ENCODE data around the gene HCN3.

The HCN3 gene

DNA sequence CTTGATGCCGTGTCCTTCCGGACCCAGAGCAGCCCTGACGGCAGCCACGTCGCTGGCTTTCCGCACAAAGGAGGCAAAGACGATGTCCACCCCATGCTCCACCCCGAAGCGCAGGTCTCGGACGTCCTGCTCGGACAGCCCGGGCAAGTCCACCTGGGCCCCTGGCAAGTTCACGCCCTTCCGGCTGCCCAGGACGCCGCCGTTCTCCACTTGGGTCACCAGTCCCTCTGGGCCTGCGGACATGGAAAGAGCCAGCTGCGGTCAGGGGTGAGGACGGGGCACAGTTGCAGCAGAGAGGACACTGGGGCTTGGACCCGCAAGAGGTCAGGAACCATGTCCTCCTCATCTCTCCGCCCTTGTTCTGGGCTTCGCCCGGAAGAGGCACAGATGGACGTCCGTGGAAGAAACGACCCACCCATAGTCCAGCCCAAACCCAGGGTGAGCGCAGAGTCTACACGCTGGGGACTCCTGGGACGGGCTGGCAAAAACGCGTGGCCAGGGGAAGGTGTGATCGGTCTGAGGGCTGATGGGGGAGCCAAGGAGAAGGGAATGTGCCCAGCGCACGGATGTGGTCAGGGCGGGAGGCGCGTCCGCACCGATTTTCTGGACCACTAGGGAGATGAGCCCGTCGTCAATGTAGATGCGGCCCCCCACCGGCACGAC, 17.4 kb downstream of the HCN3 start:
- no peaks in the 10 kb centered on the region for H3K36me3 Mint-ChIP-seq (ENCODE audit: low read depth)
- DNase-seq: no peak
- H3K9me3 Mint-ChIP-seq: peaks cover 4% of the 10 kb centered on the region
- H3K27me3 Mint-ChIP-seq (ENCODE audit: low read depth, poor library complexity): peaks cover 72% of the 10 kb centered on the region
- H3K4me3 Mint-ChIP-seq: no peak overlapping the region
- peaks cover 21% of the 10 kb centered on the region for H3K4me1 Mint-ChIP-seq
- H3K27ac Mint-ChIP-seq: no peak overlapping the region
- TF ChIP-seq, protein P1, sequence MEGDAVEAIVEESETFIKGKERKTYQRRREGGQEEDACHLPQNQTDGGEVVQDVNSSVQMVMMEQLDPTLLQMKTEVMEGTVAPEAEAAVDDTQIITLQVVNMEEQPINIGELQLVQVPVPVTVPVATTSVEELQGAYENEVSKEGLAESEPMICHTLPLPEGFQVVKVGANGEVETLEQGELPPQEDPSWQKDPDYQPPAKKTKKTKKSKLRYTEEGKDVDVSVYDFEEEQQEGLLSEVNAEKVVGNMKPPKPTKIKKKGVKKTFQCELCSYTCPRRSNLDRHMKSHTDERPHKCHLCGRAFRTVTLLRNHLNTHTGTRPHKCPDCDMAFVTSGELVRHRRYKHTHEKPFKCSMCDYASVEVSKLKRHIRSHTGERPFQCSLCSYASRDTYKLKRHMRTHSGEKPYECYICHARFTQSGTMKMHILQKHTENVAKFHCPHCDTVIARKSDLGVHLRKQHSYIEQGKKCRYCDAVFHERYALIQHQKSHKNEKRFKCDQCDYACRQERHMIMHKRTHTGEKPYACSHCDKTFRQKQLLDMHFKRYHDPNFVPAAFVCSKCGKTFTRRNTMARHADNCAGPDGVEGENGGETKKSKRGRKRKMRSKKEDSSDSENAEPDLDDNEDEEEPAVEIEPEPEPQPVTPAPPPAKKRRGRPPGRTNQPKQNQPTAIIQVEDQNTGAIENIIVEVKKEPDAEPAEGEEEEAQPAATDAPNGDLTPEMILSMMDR (IDR thresholded peaks at IDR 0.05): no peak

DNA sequence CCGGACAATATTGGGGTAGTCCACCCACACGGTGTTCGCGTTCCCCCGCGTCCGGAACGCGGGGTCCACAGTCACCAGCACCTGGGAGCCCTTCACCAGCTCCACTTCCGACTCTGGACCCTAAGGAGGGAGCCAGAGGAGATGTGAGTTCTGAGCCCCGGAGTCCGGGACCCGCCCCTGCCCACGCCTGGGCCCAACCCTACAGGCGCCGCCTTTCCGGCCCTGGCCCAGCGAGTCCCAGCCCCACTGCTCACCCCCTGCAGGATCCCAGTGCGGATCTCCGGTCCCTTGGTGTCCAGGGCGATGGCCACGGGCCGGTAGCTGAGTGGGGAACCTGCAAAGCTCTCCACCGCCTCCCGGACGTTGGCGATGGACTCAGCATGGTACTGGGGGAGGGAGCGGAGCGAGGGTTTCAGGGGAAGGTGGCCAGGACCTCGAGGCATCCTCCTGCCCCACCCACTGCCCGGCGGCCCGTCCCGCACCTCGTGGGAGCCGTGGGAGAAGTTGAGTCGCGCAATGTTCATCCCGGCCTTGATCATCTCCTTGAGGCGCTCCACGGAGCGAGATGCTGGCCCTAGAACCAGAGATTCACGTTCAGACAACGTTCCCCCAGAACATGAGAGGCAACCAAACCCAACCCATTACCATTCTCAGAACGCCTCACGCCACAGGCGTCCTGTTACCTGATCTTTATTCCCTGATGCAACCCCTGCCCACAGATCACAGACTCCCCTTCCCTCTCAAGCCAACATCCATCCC, 18.1 kb downstream of the HCN3 start:
- Mint-ChIP-seq H3K27ac (no peak overlapping the region), H3K27me3 (ENCODE audit: low read depth, poor library complexity) (peaks cover 72% of the 10 kb centered on the region), H3K36me3 (ENCODE audit: low read depth) (no peaks in the 10 kb centered on the region), H3K9me3 (peaks cover 4% of the 10 kb centered on the region), H3K4me3 (no peak overlapping the region), H3K4me1 (peaks cover 21% of the 10 kb centered on the region)
- no peak for DNase-seq
- TF ChIP-seq, protein P1 (IDR thresholded peaks at IDR 0.05): no peak

DNA sequence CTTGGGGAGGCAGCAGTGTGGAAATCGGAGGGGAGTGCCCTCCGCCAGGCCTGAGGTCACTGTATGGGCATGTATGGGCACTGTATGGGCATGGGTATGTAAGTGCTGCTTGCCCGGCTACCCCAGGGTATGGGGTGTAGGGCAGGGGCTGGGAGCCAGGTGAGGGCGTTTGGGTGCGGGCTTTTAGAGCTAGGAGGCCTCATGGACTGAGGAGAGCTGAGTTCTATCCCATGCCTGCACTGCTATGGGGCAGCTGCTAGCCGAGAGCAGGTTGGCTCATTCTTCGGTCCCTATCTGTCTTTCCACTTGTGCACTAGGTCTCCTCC, 18.6 kb downstream of the HCN3 start:
- Mint-ChIP-seq H3K4me3 (no peak overlapping the region), H3K4me1 (peaks cover 21% of the 10 kb centered on the region), H3K9me3 (peaks cover 4% of the 10 kb centered on the region), H3K27ac (no peak overlapping the region), H3K27me3 (ENCODE audit: low read depth, poor library complexity) (peaks cover 72% of the 10 kb centered on the region), H3K36me3 (ENCODE audit: low read depth) (no peaks in the 10 kb centered on the region)
- TF ChIP-seq, protein P1 (IDR thresholded peaks at IDR 0.05): no peak
- DNase-seq: no peak

DNA sequence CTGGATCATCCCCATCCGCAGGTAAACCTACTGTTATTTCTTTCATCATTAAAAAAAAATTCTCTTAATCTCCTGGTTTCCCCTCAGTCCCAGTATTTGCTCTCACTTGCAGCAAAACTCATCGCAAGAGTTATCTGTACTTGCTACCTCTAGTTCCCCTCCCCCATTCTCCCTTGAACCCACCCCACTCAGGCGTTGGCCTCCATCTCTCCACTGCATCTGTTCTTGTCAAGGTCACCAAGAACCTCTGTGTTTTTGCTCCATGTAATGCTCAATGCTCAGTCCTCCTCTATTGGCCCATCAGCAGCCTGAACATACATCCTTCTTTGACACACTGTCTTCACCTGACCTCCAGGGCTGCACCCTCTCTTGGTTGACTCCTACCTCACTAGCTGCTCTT, 19.4 kb downstream of the HCN3 start:
- Mint-ChIP-seq H3K4me3 (no peak overlapping the region), H3K36me3 (ENCODE audit: low read depth) (no peaks in the 10 kb centered on the region), H3K9me3 (peaks cover 4% of the 10 kb centered on the region), H3K4me1 (peaks cover 21% of the 10 kb centered on the region), H3K27me3 (ENCODE audit: low read depth, poor library complexity) (peaks cover 68% of the 10 kb centered on the region), H3K27ac (no peak overlapping the region)
- DNase-seq: no peak
- TF ChIP-seq, protein P1 (IDR thresholded peaks at IDR 0.05): no peak

DNA sequence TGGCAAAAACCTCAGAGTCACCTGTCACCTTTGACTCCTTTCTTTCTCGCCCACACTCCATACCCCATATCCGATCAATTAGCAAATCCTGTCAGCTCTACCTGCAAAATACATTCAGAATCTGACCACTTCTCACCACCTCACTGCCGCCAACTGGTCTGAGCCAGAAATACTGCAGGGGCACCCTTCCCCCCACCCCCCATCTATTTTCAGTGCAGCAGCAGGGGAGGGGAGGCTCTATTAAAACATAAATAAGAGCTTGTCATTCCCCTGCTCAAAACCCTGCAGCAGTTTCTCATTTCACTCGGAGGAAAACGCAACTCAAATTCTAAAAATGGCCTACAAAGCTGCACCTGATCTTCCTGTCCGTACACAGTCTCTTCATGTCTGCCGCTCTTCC, 20.1 kb downstream of the HCN3 start:
- TF ChIP-seq, protein P1 (IDR thresholded peaks at IDR 0.05): no peak
- H3K9me3 Mint-ChIP-seq: peaks cover 4% of the 10 kb centered on the region
- peaks cover 21% of the 10 kb centered on the region for H3K4me1 Mint-ChIP-seq
- DNase-seq: no peak
- no peak overlapping the region for H3K27ac Mint-ChIP-seq
- no peaks in the 10 kb centered on the region for H3K36me3 Mint-ChIP-seq (ENCODE audit: low read depth)
- H3K4me3 Mint-ChIP-seq: no peak overlapping the region
- H3K27me3 Mint-ChIP-seq (ENCODE audit: low read depth, poor library complexity): peaks cover 61% of the 10 kb centered on the region

DNA sequence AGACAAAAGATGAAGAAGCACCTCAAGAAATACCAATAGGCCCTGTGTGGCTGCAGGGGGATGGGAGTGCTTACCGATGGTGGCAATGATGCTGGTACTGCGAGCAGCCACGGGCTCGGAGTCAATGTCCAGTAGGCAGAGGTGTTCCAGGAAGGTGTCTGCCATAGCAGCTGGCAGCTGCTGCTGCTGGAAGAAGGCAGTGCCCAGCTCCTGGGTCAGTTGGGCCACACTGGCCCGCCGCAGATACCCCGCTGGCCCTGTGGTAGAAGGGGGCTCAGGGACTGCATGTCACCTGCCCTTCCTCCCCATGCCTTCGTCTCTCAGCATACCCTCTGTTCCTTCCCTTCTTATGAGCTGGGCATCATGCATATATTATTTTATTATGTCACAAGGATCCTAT, 22.8 kb downstream of the HCN3 start:
- Mint-ChIP-seq H3K4me1 (peaks cover 21% of the 10 kb centered on the region), H3K27me3 (ENCODE audit: low read depth, poor library complexity) (peaks cover 36% of the 10 kb centered on the region), H3K27ac (no peak overlapping the region), H3K9me3 (peaks cover 4% of the 10 kb centered on the region), H3K4me3 (no peak overlapping the region), H3K36me3 (ENCODE audit: low read depth) (no peaks in the 10 kb centered on the region)
- no peak for DNase-seq
- TF ChIP-seq, protein P1 (IDR thresholded peaks at IDR 0.05): no peak

Measured in nephron progenitor cell (in vitro differentiated cells).